H1 (cell line): ENCODE measurements around the gene RNFT2.

Experiments used
- ATF3 ChIP-seq: IDR thresholded peaks from 2 replicates; pipeline ENCODE4 v1.6.1; 2011; ENCODE audit warnings: low read depth, mild to moderate bottlenecking, low read length; ENCODE audit not compliant: insufficient read depth
- EP300 ChIP-seq, 2 experiments: IDR thresholded peaks; 1 replicate in 1 of 2; 2 replicates in 1 of 2; pipeline ENCODE4 v1.6.1; 2011 to 2012; ENCODE audit warnings: low read depth in 2 of 2, low read length in 2 of 2, mild to moderate bottlenecking in 2 of 2, borderline replicate concordance in 1 of 2, inconsistent platforms in 1 of 2, moderate library complexity in 1 of 2
- TAF7 ChIP-seq: optimal IDR thresholded peaks from 2 replicates; pipeline ENCODE3; 2011; ENCODE audit warnings: low read depth, mild to moderate bottlenecking, inconsistent platforms, low read length, moderate library complexity, borderline replicate concordance
- TEAD4 ChIP-seq: IDR thresholded peaks from 2 replicates; pipeline ENCODE4 v1.6.1; 2012; ENCODE audit warnings: low read depth, low read length, inconsistent platforms, mixed read lengths
- TF ChIP-seq, protein P1 (sequence below), 3 experiments: IDR thresholded peaks; 1 replicate in 2 of 3; 2 replicates in 1 of 3; pipeline versions ENCODE4 v1.5.1 to v1.6.1; 2011; ENCODE audit warnings: low read length in 3 of 3, mild to moderate bottlenecking in 3 of 3, inconsistent platforms in 2 of 3, low read depth in 1 of 3, moderate library complexity in 1 of 3; ENCODE audit not compliant: insufficient read depth in 1 of 3; ENCODE audit errors: control extremely low read depth in 1 of 3

GRCh38 chr12:116737774-116738657, at the start of gene RNFT2, which contains the start of gene SPRING1:
- TF ChIP-seq TEAD4 (no peak), ATF3 (peak; percentile 35; the same call in 1 of the 2 replicates), TAF7 (peak; percentile 53), EP300 (IDR thresholded peaks at IDR 0.05; ENCODE audit: borderline replicate concordance in 1 of 2, low read depth in 2 of 2, low read length in 2 of 2) (peak in 1 of 2 experiments; percentile 54; a peak in 1 of 3 replicates)
- TF ChIP-seq, protein P1, sequence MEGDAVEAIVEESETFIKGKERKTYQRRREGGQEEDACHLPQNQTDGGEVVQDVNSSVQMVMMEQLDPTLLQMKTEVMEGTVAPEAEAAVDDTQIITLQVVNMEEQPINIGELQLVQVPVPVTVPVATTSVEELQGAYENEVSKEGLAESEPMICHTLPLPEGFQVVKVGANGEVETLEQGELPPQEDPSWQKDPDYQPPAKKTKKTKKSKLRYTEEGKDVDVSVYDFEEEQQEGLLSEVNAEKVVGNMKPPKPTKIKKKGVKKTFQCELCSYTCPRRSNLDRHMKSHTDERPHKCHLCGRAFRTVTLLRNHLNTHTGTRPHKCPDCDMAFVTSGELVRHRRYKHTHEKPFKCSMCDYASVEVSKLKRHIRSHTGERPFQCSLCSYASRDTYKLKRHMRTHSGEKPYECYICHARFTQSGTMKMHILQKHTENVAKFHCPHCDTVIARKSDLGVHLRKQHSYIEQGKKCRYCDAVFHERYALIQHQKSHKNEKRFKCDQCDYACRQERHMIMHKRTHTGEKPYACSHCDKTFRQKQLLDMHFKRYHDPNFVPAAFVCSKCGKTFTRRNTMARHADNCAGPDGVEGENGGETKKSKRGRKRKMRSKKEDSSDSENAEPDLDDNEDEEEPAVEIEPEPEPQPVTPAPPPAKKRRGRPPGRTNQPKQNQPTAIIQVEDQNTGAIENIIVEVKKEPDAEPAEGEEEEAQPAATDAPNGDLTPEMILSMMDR (IDR thresholded peaks at IDR 0.05; ENCODE audit: control extremely low read depth in 1 of 3, insufficient read depth in 1 of 3, low read depth in 1 of 3, low read length in 3 of 3), result peak in 1 of 3 experiments; percentile 28; a peak in 1 of 4 replicates
